OCI-LY7 (cell line): ENCODE measurements around the gene CACNA1I. TPM values are rescaled to one million over a fixed set of nuclear protein-coding genes. Genes with fewer than 3 reads are reported as not detected.

Experiments
- BruUV-seq: library from RNA; stranded (reverse); fragments of 400-500 nt; replicated peaks from 2 replicates; lab custom pipeline; 2021; lab: Mats Ljungman, UMichigan
- CTCF ChIA-PET: fragments of 300-600 bp; sonication (Branson Sonifier 250); formaldehyde crosslinking; loops from one replicate; lab custom pipeline; 2022; ENCODE audit warnings: antibody characterized with exemption; ENCODE audit not compliant: unreplicated experiment; lab: Charles Lee
- POLR2A ChIA-PET: fragments of 300-600 bp; sonication (Branson Sonifier 250); formaldehyde crosslinking; loops from one replicate; lab custom pipeline; 2022; ENCODE audit warnings: antibody characterized with exemption; lab: Charles Lee
- DNase-seq: peaks from one replicate; pipeline ENCODE4 v3.0.0-alpha.2; 2015; ENCODE audit warnings: low spot score
- H2AFZ ChIP-seq: fragments of 200-600 bp; sonication (generic), shearing (Covaris generic); 2 replicates; pipeline ENCODE4 v1.6.1; 2014; ENCODE audit warnings: mild to moderate bottlenecking, antibody characterized with exemption, low read length, moderate library complexity
- H3K27ac ChIP-seq: fragments of 200-600 bp; sonication (generic); 2 replicates; pipeline ENCODE4 v1.5.1; 2014; ENCODE audit warnings: mixed run types, low read depth, mild to moderate bottlenecking, moderate library complexity, low read length, inconsistent platforms; ENCODE audit not compliant: poor library complexity, severe bottlenecking
- H3K36me3 ChIP-seq: fragments of 200-600 bp; sonication (generic); 2 replicates; pipeline ENCODE4 v1.6.1; 2014; ENCODE audit warnings: mild to moderate bottlenecking, antibody characterized with exemption, low read length, moderate library complexity, mixed read lengths; ENCODE audit not compliant: insufficient read depth
- H3K4me1 ChIP-seq: fragments of 200-600 bp; sonication (generic); 2 replicates; pipeline ENCODE4 v1.5.1; 2014; ENCODE audit warnings: mild to moderate bottlenecking, low read length; ENCODE audit not compliant: insufficient read depth, poor library complexity, severe bottlenecking
- H3K4me2 ChIP-seq: fragments of 200-600 bp; sonication (generic); 2 replicates; pipeline ENCODE4 v1.6.1; 2014; ENCODE audit warnings: mild to moderate bottlenecking, low read length
- H3K4me3 ChIP-seq: fragments of 200-600 bp; sonication (generic); 2 replicates; pipeline ENCODE4 v1.5.1; 2014; ENCODE audit warnings: mild to moderate bottlenecking, low read depth, low read length; ENCODE audit not compliant: poor library complexity, severe bottlenecking
- H3K79me2 ChIP-seq: fragments of 200-600 bp; sonication (generic); 2 replicates; pipeline ENCODE4 v1.6.1; 2016; ENCODE audit warnings: low read depth, mild to moderate bottlenecking, low read length, moderate library complexity, mixed read lengths; ENCODE audit not compliant: insufficient read depth
- H3K9me2 ChIP-seq: fragments of 200-600 bp; sonication (generic); 2 replicates; pipeline ENCODE4 v1.6.1; 2016; ENCODE audit warnings: mild to moderate bottlenecking, low read length, mixed read lengths; ENCODE audit not compliant: insufficient read depth
- H3K9me3 ChIP-seq: fragments of 200-600 bp; sonication (generic); 2 replicates; pipeline ENCODE4 v1.6.1; 2014; ENCODE audit warnings: mild to moderate bottlenecking, mixed run types, low read length, mixed read lengths
- H4K20me1 ChIP-seq: fragments of 200-600 bp; sonication (generic); 2 replicates; pipeline ENCODE4 v1.6.1; 2014; ENCODE audit warnings: mild to moderate bottlenecking, antibody characterized with exemption, low read length, moderate library complexity, mixed read lengths; ENCODE audit not compliant: insufficient read depth
- EZH2phosphoT487 ChIP-seq: fragments of 200-600 bp; sonication (generic); IDR thresholded peaks from 2 replicates; pipeline ENCODE4 v1.6.1; 2018; ENCODE audit warnings: low read depth, borderline replicate concordance, mild to moderate bottlenecking, mixed run types, antibody characterized with exemption, low read length, moderate library complexity, mixed read lengths
- intact Hi-C: fragments of 100-400 bp; cut with micrococcal nuclease; formaldehyde crosslinking; loops from one replicate; pipeline ENCODE4 v1.10.0; 2022; ENCODE audit not compliant: unreplicated experiment
- total RNA-seq, 2 experiments: library from RNA; depleted of rRNA in 1 of 2; stranded (reverse); fragments of >200 nt in 1 of 2; shearing (Covaris generic) in 1 of 2; gene quantifications; 2 replicates each; pipeline ENCODE4 v1.2.3, GENCODE V29; 2014 to 2022
- TF ChIP-seq, protein P1 (sequence below): fragments of 200-600 bp; sonication (generic); conservative IDR thresholded peaks from 2 replicates; pipeline ENCODE4 v1.5.1; 2014; ENCODE audit warnings: mild to moderate bottlenecking, antibody characterized with exemption, low read length, moderate library complexity, mixed read lengths

The CACNA1I gene
- total RNA-seq, 2 experiments from 2014 or later = 0.03 TPM; not detected in 1

DNA sequence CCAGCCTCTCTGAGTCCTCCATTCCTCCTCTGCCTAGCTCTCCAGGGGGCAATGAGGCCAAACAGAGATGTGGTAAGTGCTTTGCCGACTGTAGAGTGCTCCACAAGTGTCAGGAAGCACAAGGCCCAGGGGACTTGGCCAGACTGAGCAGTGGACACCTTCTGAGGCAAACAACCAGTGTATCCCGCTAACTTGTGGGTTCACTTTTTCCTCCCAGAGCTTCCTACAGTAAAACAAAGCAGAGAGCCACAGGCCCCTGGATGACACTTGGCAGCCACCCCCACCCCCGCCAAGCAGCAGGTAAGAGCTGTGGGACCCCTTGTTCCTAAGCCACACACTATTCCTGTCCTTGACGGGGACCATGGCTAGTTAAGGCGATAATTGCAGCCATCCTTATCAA lies 160.9 kb downstream of the CACNA1I start:
- intact Hi-C loops = no loop called here
- Histone ChIP-seq H3K9me2 (no peaks in the 10 kb centered on the region), H2AFZ (no peak overlapping the region), H3K4me3 (no peak overlapping the region), H3K4me2 (no peak overlapping the region), H3K27ac (no peak overlapping the region), H4K20me1 (no peaks in the 10 kb centered on the region), H3K4me1 (no peaks in the 10 kb centered on the region), H3K36me3 (no peaks in the 10 kb centered on the region), H3K9me3 (no peaks in the 10 kb centered on the region), H3K79me2 (no peaks in the 10 kb centered on the region)
- no TSS peak for BruUV-seq
- no peak for DNase-seq
- CTCF ChIA-PET = interaction anchor here (0.6 kb wide), 1 partner anchor 167 kb away, joined by 3 read pairs; no protein-coding TSS in a partner anchor
- no peak for TF ChIP-seq EZH2phosphoT487
- TF ChIP-seq, protein P1, sequence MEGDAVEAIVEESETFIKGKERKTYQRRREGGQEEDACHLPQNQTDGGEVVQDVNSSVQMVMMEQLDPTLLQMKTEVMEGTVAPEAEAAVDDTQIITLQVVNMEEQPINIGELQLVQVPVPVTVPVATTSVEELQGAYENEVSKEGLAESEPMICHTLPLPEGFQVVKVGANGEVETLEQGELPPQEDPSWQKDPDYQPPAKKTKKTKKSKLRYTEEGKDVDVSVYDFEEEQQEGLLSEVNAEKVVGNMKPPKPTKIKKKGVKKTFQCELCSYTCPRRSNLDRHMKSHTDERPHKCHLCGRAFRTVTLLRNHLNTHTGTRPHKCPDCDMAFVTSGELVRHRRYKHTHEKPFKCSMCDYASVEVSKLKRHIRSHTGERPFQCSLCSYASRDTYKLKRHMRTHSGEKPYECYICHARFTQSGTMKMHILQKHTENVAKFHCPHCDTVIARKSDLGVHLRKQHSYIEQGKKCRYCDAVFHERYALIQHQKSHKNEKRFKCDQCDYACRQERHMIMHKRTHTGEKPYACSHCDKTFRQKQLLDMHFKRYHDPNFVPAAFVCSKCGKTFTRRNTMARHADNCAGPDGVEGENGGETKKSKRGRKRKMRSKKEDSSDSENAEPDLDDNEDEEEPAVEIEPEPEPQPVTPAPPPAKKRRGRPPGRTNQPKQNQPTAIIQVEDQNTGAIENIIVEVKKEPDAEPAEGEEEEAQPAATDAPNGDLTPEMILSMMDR = no peak
- POLR2A ChIA-PET = no interaction called here

- no peak overlapping the region for H2AFZ ChIP-seq
- H3K4me2 ChIP-seq = no peak overlapping the region
- BruUV-seq = no TSS peak
- intact Hi-C loops = no loop called here
- no peaks in the 10 kb centered on the region for H3K36me3 ChIP-seq
- no peak overlapping the region for H3K27ac ChIP-seq
- no peaks in the 10 kb centered on the region for H3K9me3 ChIP-seq
- CTCF ChIA-PET = no interaction called here
- H3K4me1 ChIP-seq = no peaks in the 10 kb centered on the region
- no peaks in the 10 kb centered on the region for H3K9me2 ChIP-seq
- no peak overlapping the region for H3K4me3 ChIP-seq
- POLR2A ChIA-PET = no interaction called here
- no peaks in the 10 kb centered on the region for H4K20me1 ChIP-seq
- TF ChIP-seq EZH2phosphoT487 = no peak
- DNase-seq = no peak
- no peaks in the 10 kb centered on the region for H3K79me2 ChIP-seq
Observed at GRCh38 chr22:39731881-39732555, 161.5 kb downstream of the CACNA1I start.

GRCh38 chr22:39732625-39733024 lies 162.1 kb downstream of the CACNA1I start:
- CTCF ChIA-PET = no interaction called here
- BruUV-seq = no TSS peak
- Histone ChIP-seq H2AFZ (no peak overlapping the region), H3K4me3 (no peak overlapping the region), H3K4me2 (no peak overlapping the region), H3K79me2 (no peaks in the 10 kb centered on the region), H3K27ac (no peak overlapping the region), H4K20me1 (no peaks in the 10 kb centered on the region), H3K36me3 (no peaks in the 10 kb centered on the region), H3K9me3 (no peaks in the 10 kb centered on the region), H3K4me1 (no peaks in the 10 kb centered on the region), H3K9me2 (no peaks in the 10 kb centered on the region)
- TF ChIP-seq, protein P1 = no peak
- no peak for TF ChIP-seq EZH2phosphoT487
- intact Hi-C loops = no loop called here
- POLR2A ChIA-PET = no interaction called here
- DNase-seq = no peak
